Caco-2 (cell line): Measurements from ENCODE around the gene SNX24. TPM values are rescaled to one million over a fixed set of nuclear protein-coding genes. Genes with fewer than 3 reads are reported as not detected.
A peak's percentile ranks its signal among the peaks of the same experiment; 100 is the strongest.

Experiments used
- BruUV-seq: library from RNA; stranded (reverse); fragments of 400-500 nt; replicated peaks from 2 replicates; lab custom pipeline; 2021; lab: Mats Ljungman, UMichigan
- CTCF ChIA-PET: fragments of 300-600 bp; sonication (Branson Sonifier 250); formaldehyde crosslinking; loops from one replicate; lab custom pipeline; 2022; ENCODE audit warnings: antibody characterized with exemption; lab: Charles Lee
- POLR2A ChIA-PET: fragments of 300-600 bp; sonication (Branson Sonifier 250); formaldehyde crosslinking; loops from one replicate; lab custom pipeline; 2022; ENCODE audit warnings: antibody characterized with exemption; lab: Charles Lee
- DNase-seq, 2 experiments: peaks; one replicate each; pipeline versions ENCODE4 v3.0.0 to v3.0.0-alpha.2; 2020 to 2022
- H3K27me3 ChIP-seq: replicated peaks from 2 replicates; pipeline ENCODE4 v1.6.0; 2011; ENCODE audit warnings: low read length; ENCODE audit not compliant: control insufficient read depth, insufficient read depth
- H3K36me3 ChIP-seq: 2 replicates; pipeline ENCODE4 v1.5.1; 2011; ENCODE audit warnings: low read length; ENCODE audit not compliant: control insufficient read depth, insufficient read depth
- H3K4me1 ChIP-seq: fragments of 250-450 bp; sonication (Bioruptor Pico); 2 replicates; pipeline ENCODE4 v1.5.1; 2020; ENCODE audit warnings: mild to moderate bottlenecking
- H3K4me3 ChIP-seq: 2 replicates; pipeline ENCODE4 v1.5.1; 2011; ENCODE audit warnings: low read depth, mild to moderate bottlenecking, control low read depth, low read length
- H3K9me3 ChIP-seq: fragments of 250-450 bp; sonication (Bioruptor Pico); 2 replicates; pipeline ENCODE4 v1.5.1; 2020; ENCODE audit warnings: mild to moderate bottlenecking, moderate library complexity
- H3K27ac Mint-ChIP-seq: one replicate; pipeline ENCODE4 v1.8.0; 2022; ENCODE audit warnings: mixed read lengths; ENCODE audit not compliant: unreplicated experiment
- H3K27me3 Mint-ChIP-seq: one replicate; pipeline ENCODE4 v1.8.0; 2022; ENCODE audit warnings: mixed read lengths; ENCODE audit not compliant: insufficient read depth, unreplicated experiment
- H3K36me3 Mint-ChIP-seq: one replicate; pipeline ENCODE4 v1.8.0; 2022; ENCODE audit warnings: mild to moderate bottlenecking, mixed read lengths; ENCODE audit not compliant: insufficient read depth, unreplicated experiment
- H3K4me1 Mint-ChIP-seq: one replicate; pipeline ENCODE4 v1.8.0; 2022; ENCODE audit warnings: low read depth, mixed read lengths; ENCODE audit not compliant: unreplicated experiment
- H3K4me3 Mint-ChIP-seq: one replicate; pipeline ENCODE4 v1.8.0; 2022; ENCODE audit warnings: mild to moderate bottlenecking, moderate library complexity, mixed read lengths; ENCODE audit not compliant: unreplicated experiment
- H3K9me3 Mint-ChIP-seq: one replicate; pipeline ENCODE4 v1.8.0; 2022; ENCODE audit warnings: mixed read lengths; ENCODE audit not compliant: unreplicated experiment
- intact Hi-C: fragments of 100-400 bp; cut with micrococcal nuclease; formaldehyde crosslinking; loops from one replicate; pipeline ENCODE4 v1.10.0; 2022; ENCODE audit not compliant: unreplicated experiment
- total RNA-seq: library from RNA; stranded (reverse); gene quantifications from 2 replicates; pipeline ENCODE4 v1.2.3, GENCODE V29; 2022
- TF ChIP-seq, protein P1 (sequence below), 2 experiments: fragments of 200-600 bp in 1 of 2; IDR thresholded peaks; 1 replicate in 1 of 2; 2 replicates in 1 of 2; pipeline versions ENCODE4 v1.5.1 to v1.8.0; 2011 to 2022; ENCODE audit warnings: antibody characterized with exemption in 1 of 2, control low read depth in 1 of 2, inconsistent platforms in 1 of 2, low read depth in 1 of 2, low read length in 1 of 2, mild to moderate bottlenecking in 1 of 2, moderate library complexity in 1 of 2; ENCODE audit not compliant: insufficient read depth in 1 of 2, severe bottlenecking in 1 of 2, unreplicated experiment in 1 of 2

The SNX24 gene
- total RNA-seq, 1 experiment from 2014 or later: 38.4 TPM

DNA sequence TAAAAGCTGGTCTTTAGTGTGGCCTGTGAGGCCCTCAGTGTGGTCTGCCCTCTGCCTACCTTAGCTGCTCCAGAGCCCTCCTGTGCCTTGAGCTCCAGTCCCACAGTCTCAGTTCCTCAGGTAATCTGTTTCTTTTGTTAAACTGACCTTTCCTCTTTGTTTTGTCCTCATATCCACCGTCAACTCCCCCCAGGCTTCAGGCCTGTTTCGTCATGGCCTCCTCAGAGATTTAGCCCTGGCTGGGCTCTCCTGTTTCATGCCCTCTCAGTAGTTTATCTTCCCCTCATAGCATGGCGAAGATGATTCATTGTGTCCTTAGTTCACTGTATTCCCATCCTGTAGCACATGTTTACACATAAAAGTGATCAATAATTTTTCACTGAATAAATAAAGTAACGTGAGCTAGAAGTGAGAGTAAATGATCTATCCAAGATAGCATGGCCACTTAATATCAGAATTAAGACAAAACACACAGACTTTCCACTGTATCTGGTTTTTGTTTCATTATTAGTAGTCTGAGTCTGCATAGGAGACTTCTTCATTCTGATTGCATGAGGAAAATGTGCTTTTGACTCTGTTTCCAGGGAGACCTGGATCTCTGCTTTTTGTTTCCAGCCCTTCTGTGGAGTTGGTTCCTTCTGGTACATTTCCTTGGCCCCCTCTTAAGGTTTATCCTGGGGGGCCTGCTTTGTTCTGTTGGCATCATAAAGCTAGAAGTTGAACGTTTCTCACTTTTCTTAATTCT lies 70.5 kb downstream of the SNX24 start:
- BruUV-seq: no TSS peak
- Histone ChIP-seq H3K4me3 (no peak overlapping the region), H3K4me1 (peaks cover 7% of the 10 kb centered on the region), H3K36me3 (no peaks in the 10 kb centered on the region), H3K9me3 (no peaks in the 10 kb centered on the region), H3K27me3 (no peaks in the 10 kb centered on the region)
- TF ChIP-seq, protein P1, sequence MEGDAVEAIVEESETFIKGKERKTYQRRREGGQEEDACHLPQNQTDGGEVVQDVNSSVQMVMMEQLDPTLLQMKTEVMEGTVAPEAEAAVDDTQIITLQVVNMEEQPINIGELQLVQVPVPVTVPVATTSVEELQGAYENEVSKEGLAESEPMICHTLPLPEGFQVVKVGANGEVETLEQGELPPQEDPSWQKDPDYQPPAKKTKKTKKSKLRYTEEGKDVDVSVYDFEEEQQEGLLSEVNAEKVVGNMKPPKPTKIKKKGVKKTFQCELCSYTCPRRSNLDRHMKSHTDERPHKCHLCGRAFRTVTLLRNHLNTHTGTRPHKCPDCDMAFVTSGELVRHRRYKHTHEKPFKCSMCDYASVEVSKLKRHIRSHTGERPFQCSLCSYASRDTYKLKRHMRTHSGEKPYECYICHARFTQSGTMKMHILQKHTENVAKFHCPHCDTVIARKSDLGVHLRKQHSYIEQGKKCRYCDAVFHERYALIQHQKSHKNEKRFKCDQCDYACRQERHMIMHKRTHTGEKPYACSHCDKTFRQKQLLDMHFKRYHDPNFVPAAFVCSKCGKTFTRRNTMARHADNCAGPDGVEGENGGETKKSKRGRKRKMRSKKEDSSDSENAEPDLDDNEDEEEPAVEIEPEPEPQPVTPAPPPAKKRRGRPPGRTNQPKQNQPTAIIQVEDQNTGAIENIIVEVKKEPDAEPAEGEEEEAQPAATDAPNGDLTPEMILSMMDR (IDR thresholded peaks at IDR 0.05; ENCODE audit: insufficient read depth in 1 of 2, low read depth in 1 of 2, low read length in 1 of 2, severe bottlenecking in 1 of 2, unreplicated experiment in 1 of 2): no peak
- peaks cover 20% of the 10 kb centered on the region for H3K4me1 Mint-ChIP-seq
- H3K27ac Mint-ChIP-seq: peak overlapping the region; percentile 34
- ChIA-PET CTCF (no interaction called here), POLR2A (interaction anchor here (0.7 kb wide), 1 partner anchor 204 kb away, joined by 3 read pairs; no protein-coding TSS in a partner anchor)
- intact Hi-C loops: no loop called here
- H3K4me3 Mint-ChIP-seq: no peak overlapping the region
- peaks cover 6% of the 10 kb centered on the region for H3K36me3 Mint-ChIP-seq
- peak in 1 of 2 experiments; percentile 12 for DNase-seq
- no peaks in the 10 kb centered on the region for H3K9me3 Mint-ChIP-seq
- no peaks in the 10 kb centered on the region for H3K27me3 Mint-ChIP-seq

DNA sequence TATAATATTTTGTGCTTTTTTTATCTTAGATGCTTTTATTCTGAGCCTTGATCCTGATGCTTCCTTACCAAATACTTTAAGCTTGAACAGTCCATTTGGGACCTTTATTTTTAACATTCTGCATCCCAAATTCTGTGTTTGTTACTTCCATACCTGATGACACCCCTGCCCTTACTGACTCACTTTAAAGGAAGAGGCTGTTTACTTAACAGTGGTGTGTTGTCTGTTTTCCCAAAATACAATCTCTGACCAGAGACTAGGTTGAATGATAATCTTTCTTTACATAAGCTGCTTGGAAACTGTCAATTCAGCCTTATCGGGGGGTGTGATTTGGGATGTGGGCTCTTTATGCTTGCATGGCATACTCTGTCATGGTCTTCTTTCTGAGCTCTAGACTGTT lies 71.1 kb downstream of the SNX24 start:
- no peak overlapping the region for H3K4me3 Mint-ChIP-seq
- Histone ChIP-seq H3K36me3 (no peaks in the 10 kb centered on the region), H3K4me3 (no peak overlapping the region), H3K27me3 (no peaks in the 10 kb centered on the region), H3K4me1 (peaks cover 7% of the 10 kb centered on the region), H3K9me3 (no peaks in the 10 kb centered on the region)
- H3K36me3 Mint-ChIP-seq: peaks cover 6% of the 10 kb centered on the region
- no peaks in the 10 kb centered on the region for H3K27me3 Mint-ChIP-seq
- no peaks in the 10 kb centered on the region for H3K9me3 Mint-ChIP-seq
- H3K27ac Mint-ChIP-seq: no peak overlapping the region
- ChIA-PET POLR2A (no interaction called here), CTCF (no interaction called here)
- TF ChIP-seq, protein P1 (IDR thresholded peaks at IDR 0.05; ENCODE audit: insufficient read depth in 1 of 2, low read depth in 1 of 2, low read length in 1 of 2, severe bottlenecking in 1 of 2, unreplicated experiment in 1 of 2): no peak
- BruUV-seq: no TSS peak
- no peak for DNase-seq
- H3K4me1 Mint-ChIP-seq: peaks cover 20% of the 10 kb centered on the region
- intact Hi-C loops: no loop called here

DNA sequence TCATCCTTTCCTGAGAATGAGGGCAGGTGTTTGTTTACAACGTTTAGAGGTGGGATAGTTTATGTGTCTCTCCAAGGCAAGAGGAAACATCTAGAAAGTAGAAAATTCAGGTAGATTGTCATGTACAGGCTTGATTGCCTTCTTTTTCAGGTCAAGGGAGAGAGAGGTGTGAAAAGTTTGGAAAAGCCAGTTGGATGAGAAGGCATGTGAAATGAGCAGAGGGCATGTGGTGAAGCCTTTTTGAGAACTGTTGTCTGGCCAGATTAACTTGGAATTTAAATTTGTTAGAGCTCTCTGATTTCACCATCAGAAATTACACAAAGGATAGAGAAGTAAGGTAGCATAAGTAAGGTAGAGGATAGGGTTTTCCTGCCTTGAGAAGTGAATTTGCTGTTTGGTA lies 74.6 kb downstream of the SNX24 start:
- H3K4me3 Mint-ChIP-seq: no peak overlapping the region
- Histone ChIP-seq H3K27me3 (no peaks in the 10 kb centered on the region), H3K4me1 (peaks cover 7% of the 10 kb centered on the region), H3K9me3 (no peaks in the 10 kb centered on the region), H3K4me3 (no peak overlapping the region), H3K36me3 (no peaks in the 10 kb centered on the region)
- no peaks in the 10 kb centered on the region for H3K9me3 Mint-ChIP-seq
- TF ChIP-seq, protein P1 (IDR thresholded peaks at IDR 0.05; ENCODE audit: insufficient read depth in 1 of 2, low read depth in 1 of 2, low read length in 1 of 2, severe bottlenecking in 1 of 2, unreplicated experiment in 1 of 2): no peak
- intact Hi-C loops: no loop called here
- POLR2A ChIA-PET: no interaction called here
- no peaks in the 10 kb centered on the region for H3K27me3 Mint-ChIP-seq
- H3K4me1 Mint-ChIP-seq: peaks cover 18% of the 10 kb centered on the region
- H3K36me3 Mint-ChIP-seq: peaks cover 6% of the 10 kb centered on the region
- DNase-seq: no peak
- H3K27ac Mint-ChIP-seq: no peak overlapping the region
- BruUV-seq: no TSS peak
- CTCF ChIA-PET: no interaction called here
